Gastrocnemius medialis (tissue), 4 donors: ENCODE data around the gene CRAMP1.

Experiments
- CTCF ChIP-seq, 5 experiments: fragments of 450-650 bp in 3 of 5; fragments of 200-600 bp in 2 of 5; sonication (generic) in 2 of 5; IDR thresholded peaks in 4 of 5; conservative IDR thresholded peaks in 1 of 5; 1 replicate in 4 of 5; 2 replicates in 1 of 5; pipeline ENCODE4 v1.5.1; 2016 to 2019; ENCODE audit warnings: antibody characterized with exemption in 5 of 5, mild to moderate bottlenecking in 3 of 5, moderate library complexity in 3 of 5
- POLR2A ChIP-seq, 2 donors: fragments of 450-650 bp; IDR thresholded peaks; one replicate each; pipeline ENCODE4 v1.6.1; 2017; ENCODE audit warnings: antibody characterized with exemption in 2 of 2, mild to moderate bottlenecking in 2 of 2, moderate library complexity in 2 of 2

DNA sequence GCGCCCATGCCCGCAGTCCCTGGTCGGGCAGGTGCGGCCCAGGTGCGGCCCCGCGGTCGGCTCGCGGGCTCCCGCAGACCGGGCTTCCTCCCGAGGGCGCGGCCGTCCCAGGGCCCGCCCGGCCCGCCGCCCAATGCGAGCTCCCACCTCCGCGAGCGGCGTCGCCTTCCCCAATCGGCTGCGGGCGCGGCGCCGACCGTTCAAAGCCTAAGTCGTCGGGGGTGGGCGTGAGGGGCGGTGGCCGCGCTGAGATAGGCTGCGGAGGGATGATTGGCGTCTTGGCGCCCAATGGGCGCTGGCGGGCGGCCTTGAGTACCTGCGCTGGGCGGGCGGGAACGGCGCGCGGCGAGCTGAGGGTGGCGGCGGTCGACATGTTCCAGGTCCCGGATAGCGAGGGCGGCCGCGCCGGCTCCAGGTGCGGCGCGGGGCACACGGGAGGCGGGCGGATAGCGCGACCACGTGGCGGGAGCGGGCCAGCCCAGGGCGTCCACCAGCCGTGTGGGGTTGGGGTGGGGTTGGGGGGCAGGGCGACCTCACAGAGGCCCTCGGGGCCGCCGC is 65.9 kb downstream of the CRAMP1 start, which contains the start of gene JPT2:
- TF ChIP-seq CTCF (IDR thresholded peaks at IDR 0.05 in 4 of 5, conservative IDR thresholded peaks at IDR 0.05 in 1 of 5) (no peak), POLR2A (IDR thresholded peaks at IDR 0.05) (peak; percentile 50 to 59)
